ENCODE data around the gene STK25. TPM values are rescaled to one million over a fixed set of nuclear protein-coding genes. Genes with fewer than 3 reads are reported as not detected.

STK25 gene
- 171 TPM for total RNA-seq

- DNase-seq (ENCODE audit: low read depth in 2 of 3, low spot score in 2 of 3) = peak; percentile 88 to 98 (median 98)
Observed at GRCh38 chr2:241508240-241509154, at the start of gene STK25. Gene STK25, minus strand, starts transcription at chr2:241508584. Its CDS starts 549 bp downstream, at chr2:241508035.

- no peak for DNase-seq (ENCODE audit: low read depth in 2 of 3, low spot score in 2 of 3)
Observed at GRCh38 chr2:241556746-241557145, 48.4 kb upstream of the STK25 start.

DNA sequence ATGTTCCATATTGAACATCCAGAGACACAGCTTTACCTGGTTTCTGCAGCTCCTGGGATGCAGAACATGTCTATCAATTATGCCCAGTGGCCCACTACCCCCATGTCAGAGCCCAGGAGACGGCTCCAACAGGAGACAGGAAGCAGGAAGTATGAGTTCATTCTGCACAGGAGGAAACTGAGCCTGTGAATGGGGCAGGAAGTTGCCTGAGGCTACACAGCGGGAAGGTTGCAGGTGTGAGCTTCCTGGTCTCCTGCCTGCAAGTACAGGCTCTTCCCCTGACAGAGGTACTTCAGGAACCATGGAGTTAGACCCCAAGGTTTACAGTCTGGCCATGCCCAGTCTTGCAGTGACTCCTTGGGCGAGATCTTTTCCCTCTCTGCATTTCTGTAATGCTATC is 47.3 kb upstream of the STK25 start:
- DNase-seq (ENCODE audit: low read depth in 2 of 3, low spot score in 2 of 3) = no peak

GRCh38 chr2:241554610-241555322 is 46.4 kb upstream of the STK25 start:
- no peak for DNase-seq (ENCODE audit: low read depth in 2 of 3, low spot score in 2 of 3)

DNA sequence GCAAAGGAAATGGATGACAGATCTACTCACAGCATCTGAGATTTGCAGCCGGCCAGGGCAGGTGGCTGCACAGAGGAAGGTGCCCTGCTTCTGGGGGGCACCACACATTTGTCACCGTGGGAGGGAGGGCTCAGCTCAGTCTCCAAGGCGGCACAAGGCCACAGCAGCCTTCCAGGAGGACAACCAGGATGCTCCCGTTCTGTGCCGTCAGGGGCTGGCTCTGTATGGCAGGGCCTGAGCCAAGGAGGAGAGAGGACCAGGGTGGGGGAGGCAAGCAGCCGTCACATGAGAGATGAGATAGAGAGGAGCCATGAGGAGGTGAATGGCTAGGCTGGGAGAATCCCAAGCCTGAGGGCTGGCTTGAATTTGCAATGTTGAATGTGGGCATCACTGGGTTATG is 45.6 kb upstream of the STK25 start:
- DNase-seq (ENCODE audit: low read depth in 2 of 3, low spot score in 2 of 3) = no peak

DNA sequence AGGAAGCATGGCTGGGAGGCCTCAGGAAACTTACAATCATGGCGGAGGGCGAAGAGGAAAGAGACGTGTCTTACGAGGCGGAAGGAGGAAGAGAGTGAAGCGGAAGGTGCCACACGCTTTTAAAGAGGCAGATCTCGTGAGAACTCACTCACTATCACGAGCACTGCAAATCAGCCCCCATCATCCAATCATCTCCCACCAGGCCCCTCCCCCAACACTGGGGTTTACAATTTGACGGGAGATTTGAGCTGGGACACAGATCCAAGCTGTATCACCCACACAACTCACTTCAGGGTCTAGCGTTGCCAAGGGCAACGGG is 45.1 kb upstream of the STK25 start:
- no peak for DNase-seq (ENCODE audit: low read depth in 2 of 3, low spot score in 2 of 3)

DNA sequence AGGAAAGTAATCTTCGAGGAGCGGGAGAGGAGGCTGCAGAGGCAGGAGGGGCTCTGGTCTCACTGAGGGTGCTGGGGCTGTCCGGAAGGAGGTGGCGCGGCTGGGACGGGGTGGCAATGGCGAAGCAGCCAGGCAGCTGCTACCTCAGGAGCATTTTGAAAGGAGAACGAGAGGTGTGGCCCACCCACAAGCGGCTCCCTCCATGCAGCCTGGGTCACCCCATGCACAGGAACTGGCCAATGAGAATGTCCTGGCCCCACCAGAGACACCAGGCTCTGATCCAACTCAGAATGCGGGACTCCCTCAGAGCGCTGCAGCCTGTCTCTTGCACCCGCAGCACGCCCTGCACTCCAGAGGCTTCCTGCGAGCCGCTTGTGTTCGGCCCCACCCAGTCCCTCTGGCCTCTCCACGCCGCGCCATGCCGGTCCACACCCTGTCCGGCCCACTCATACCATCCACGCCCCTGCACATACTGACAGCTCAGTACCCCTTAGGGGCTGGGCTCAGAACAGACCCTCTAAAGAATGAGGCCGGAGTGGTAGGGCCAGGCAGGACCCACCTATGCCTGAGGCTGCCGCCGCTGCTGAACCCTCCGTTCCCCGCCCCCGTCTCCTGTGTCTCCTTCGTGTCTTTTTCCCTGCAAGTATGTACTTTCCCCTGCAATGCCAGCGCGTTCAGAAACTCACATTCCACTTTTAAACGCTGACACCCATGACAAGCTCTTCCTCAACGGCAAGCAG is 43.8 kb upstream of the STK25 start:
- no peak for DNase-seq (ENCODE audit: low read depth in 2 of 3, low spot score in 2 of 3)

GRCh38 chr2:241551599-241551997 is 43.2 kb upstream of the STK25 start:
- DNase-seq (ENCODE audit: low read depth in 2 of 3, low spot score in 2 of 3) = no peak

GRCh38 chr2:241550616-241551580 is 42.5 kb upstream of the STK25 start:
- no peak for DNase-seq (ENCODE audit: low read depth in 2 of 3, low spot score in 2 of 3)

DNA sequence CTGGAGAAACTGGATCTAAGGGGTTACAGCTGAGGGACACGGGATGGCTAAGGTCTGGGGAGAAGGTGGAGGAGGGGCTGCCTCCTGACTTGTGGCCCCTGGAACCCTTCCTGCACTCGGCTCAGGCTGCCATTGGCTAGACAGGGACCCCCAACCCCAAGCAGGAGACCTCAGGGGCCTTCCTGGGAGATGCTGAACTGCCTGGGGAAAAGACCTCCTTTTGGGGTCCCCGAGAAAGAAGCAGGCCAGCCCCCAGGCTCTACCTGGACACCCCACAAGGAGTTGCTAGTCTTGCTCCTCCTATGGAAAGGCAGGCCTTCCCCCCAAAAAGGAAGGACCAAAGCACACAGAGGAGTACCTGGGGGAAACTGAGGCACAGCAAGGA is 40.1 kb upstream of the STK25 start:
- DNase-seq (ENCODE audit: low read depth in 2 of 3, low spot score in 2 of 3) = no peak

DNA sequence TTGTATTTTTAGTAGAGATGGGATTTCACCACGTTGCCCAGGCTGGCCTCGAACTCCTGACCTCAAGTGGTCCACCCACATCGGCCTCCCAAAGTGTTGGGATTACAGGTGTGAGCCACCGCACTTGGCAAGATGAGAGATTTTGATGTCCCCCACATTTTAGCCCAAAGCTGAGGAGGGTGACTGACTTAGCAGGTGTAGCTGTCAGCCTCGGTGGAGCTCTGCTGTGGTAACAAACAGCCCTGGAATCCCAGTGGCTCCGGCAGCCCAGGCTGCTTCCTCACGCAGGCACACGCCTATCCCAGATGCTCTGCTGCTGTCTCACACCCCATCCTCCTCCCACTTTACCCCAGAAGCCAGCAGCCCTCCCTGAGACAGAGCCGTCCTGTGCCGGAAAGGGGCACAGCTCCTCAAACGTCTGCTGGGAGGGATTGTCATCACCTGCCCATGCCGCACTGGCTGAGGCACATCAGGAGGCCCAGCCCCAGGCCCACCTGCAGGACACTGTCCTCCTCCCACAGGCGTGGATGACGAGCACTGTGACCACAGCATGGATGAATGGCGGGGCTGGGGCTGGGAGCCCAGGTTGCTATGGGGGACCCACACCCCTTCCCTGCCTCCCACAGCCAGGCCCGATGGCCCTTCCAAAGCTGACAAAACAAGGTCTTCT is 39.5 kb upstream of the STK25 start:
- no peak for DNase-seq (ENCODE audit: low read depth in 2 of 3, low spot score in 2 of 3)

- DNase-seq (ENCODE audit: low read depth in 2 of 3, low spot score in 2 of 3) = no peak
Observed at GRCh38 chr2:241546771-241547498, 38.6 kb upstream of the STK25 start.

DNA sequence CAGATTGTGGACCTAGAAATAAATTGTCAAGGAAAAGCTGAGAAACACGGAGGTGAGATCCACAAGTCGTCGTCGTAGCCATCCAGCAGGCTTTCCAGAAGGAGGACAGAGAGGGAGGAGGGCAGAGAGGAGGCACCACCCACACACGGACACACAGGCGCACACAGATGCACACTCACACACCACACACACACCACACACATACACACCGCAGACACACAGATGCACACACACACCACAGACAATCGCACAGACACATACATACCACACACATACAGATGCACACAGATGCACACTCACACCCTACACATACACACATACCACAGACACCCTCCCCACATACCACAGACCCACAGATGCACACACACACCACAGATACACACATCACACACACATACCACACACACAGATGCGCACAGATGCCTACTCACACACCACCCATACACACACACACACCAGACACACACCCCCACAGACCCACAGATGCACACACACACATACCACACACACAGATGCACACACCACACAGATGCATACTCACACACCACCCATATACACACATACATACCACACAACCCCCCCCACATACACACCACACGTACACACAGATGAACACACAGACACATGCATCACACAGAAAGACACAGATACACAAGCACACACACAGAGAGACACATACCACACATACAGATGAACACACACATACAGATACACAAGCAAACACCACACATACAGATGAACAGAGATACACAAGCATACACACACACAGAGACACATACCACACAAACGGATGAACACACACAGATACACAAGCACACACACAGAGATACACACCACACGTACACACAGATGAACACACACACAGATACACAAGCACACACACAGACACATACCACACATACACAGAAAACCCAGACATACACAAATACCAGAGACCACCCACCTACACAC is 37.4 kb upstream of the STK25 start:
- no peak for DNase-seq (ENCODE audit: low read depth in 2 of 3, low spot score in 2 of 3)

- DNase-seq (ENCODE audit: low read depth in 2 of 3, low spot score in 2 of 3) = no peak
Observed at GRCh38 chr2:241545106-241545505, 36.7 kb upstream of the STK25 start.

- no peak for DNase-seq (ENCODE audit: low read depth in 2 of 3, low spot score in 2 of 3)
Observed at GRCh38 chr2:241542278-241542605, 33.9 kb upstream of the STK25 start.

DNA sequence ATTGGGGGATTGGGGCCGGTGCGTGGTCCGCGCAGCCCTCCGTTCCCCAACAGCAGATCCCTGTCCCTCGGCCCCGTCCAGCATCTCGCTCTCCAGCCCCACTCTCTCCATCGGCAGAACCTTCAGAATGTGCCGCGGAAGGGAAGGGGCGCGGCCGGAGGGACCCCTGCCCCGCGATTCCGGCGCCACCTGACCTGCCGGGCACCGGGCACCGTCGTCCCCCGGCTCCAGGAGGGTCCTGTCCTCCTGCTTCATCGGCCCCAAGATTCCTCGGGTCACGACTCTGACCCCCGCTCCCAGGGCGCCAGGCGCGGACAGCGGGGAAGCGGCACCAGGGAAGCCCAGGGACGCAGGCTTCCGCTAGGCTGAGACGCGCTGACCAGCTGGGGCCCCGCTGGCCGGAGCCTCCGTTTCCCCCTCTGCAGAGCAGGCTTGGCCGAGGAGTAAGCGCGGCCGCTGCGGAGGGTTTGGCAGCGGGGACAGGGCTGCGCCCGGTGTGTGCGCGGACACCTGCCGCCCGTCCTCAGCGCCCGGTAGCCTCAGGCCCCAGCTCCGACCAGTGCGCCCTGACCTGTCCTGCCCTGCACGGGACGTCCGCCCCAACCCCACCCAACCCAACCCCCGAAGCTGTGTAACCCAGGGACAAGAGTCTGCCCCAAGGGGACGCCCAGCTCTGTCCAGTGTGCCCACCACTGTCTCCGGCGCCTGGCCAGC is 33.3 kb upstream of the STK25 start:
- DNase-seq (ENCODE audit: low read depth in 2 of 3, low spot score in 2 of 3) = no peak

DNA sequence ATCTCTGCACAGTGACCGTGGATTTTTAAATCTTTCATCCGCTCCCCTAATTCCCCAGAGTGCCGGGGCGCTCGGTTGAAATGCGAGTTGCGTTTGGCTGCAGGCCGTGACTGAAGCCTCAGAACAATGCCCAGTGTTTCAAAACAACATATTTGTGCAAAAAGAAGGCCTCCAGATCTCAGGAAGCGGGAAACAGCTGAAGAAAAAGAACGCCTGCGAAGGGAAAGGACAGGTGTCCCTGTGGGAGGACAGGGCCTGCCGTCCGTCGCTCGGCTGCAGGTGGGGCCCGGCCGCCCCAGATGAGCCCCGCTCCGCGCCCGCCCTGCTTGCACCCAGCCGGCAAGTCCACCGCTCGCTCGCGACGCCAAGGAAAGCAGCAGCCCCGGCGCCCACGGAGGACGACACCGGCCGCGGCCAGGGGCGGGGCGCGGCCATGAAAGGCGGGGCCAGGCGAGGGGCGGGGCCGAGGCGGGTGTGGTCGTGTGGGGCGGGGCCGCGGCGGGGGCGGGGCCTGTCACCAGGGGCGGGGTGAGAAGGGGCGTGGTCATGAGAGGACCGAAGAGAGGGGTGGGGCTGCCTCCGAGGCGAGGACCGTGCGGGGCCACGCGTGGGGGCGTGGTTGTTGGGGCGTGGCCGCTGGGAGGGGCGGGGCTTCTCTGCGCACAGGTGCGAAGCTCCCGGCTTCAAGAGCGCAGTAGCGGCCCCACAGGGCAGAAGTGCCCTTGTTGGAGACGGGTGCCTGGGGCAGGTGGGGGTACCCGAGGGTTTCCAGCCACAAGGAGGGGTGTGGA is 32.6 kb upstream of the STK25 start:
- DNase-seq (ENCODE audit: low read depth in 2 of 3, low spot score in 2 of 3) = peak; percentile 14 to 66 (median 53)

Measured in hematopoietic multipotent progenitor cell (in vitro differentiated cells).